Tibial nerve (tissue), 4 donors: Measurements from ENCODE around the gene ATP1B3. TPM values are rescaled to one million over a fixed set of nuclear protein-coding genes. Genes with fewer than 3 reads are reported as not detected.

Experiments used
- DNase-seq, 2 donors: peaks; one replicate each; pipeline ENCODE4 v3.0.0-alpha.2; 2019; ENCODE audit warnings: low spot score in 2 of 2
- H3K27ac ChIP-seq, 4 donors: fragments of 200-600 bp; sonication (generic) in 3 of 4; one replicate each; pipeline ENCODE4 v1.5.1; 2017 to 2019; ENCODE audit warnings: mild to moderate bottlenecking in 1 of 4
- H3K27me3 ChIP-seq, 2 donors: fragments of 200-600 bp; sonication (generic) in 1 of 2; one replicate each; pipeline versions ENCODE4 v1.5.1 to v1.6.0; 2017 to 2019
- H3K36me3 ChIP-seq, 3 donors: fragments of 200-600 bp; sonication (generic); one replicate each; pipeline ENCODE4 v1.5.1; 2018 to 2019
- H3K4me1 ChIP-seq, 4 donors: fragments of 200-600 bp; sonication (generic) in 3 of 4; one replicate each; pipeline ENCODE4 v1.5.1; 2017 to 2019
- H3K4me3 ChIP-seq, 4 donors: fragments of 200-600 bp; sonication (generic) in 3 of 4; one replicate each; pipeline ENCODE4 v1.5.1; 2017 to 2019; ENCODE audit warnings: mild to moderate bottlenecking in 1 of 4, moderate library complexity in 1 of 4
- H3K9me3 ChIP-seq, 4 donors: fragments of 200-600 bp; sonication (generic) in 3 of 4; one replicate each; pipeline ENCODE4 v1.5.1; 2017 to 2019
- CTCF ChIP-seq, 5 experiments: fragments of 200-600 bp in 3 of 5; fragments of 450-650 bp in 2 of 5; sonication (generic) in 3 of 5; IDR thresholded peaks; one replicate each; pipeline ENCODE4 v1.5.1; 2016 to 2019; ENCODE audit warnings: antibody characterized with exemption in 5 of 5, mild to moderate bottlenecking in 3 of 5, moderate library complexity in 2 of 5
- EP300 ChIP-seq, 2 donors: sonication (generic); formaldehyde crosslinking; IDR thresholded peaks; one replicate each; pipeline ENCODE4 v1.6.1; 2017; ENCODE audit warnings: antibody characterized with exemption in 2 of 2, mild to moderate bottlenecking in 1 of 2
- POLR2A ChIP-seq, 2 donors: fragments of 450-650 bp; IDR thresholded peaks; one replicate each; pipeline ENCODE4 v1.6.1; 2017; ENCODE audit warnings: antibody characterized with exemption in 2 of 2, mild to moderate bottlenecking in 2 of 2, moderate library complexity in 2 of 2
- WGBS, 2 donors: methylation state at CpG; one replicate each; pipeline ENCODE4 v1.1.5; 2018; 5-methylcytosine and 5-hydroxymethylcytosine counted together
- total RNA-seq, 4 donors: library from RNA; depleted of rRNA; stranded (reverse); fragments of >200 nt; gene quantifications; one replicate each; pipeline ENCODE4 v1.1.0, GENCODE V29; 2016

The ATP1B3 gene
- total RNA-seq, result 10 to 100 TPM; 73.3 to 98.0 (median 92.9) TPM

- H3K27me3 ChIP-seq, result no peaks in the 10 kb centered on the region
- peak within 1 kb of the TSS; percentile 97 to 100 (median 99) for H3K27ac ChIP-seq
- TF ChIP-seq POLR2A (IDR thresholded peaks at IDR 0.05) (peak; percentile 91 to 95), CTCF (IDR thresholded peaks at IDR 0.05) (peak in 2 of 5 experiments; percentile 5 to 39), EP300 (IDR thresholded peaks at IDR 0.05) (peak in 1 of 2 donors; percentile 85)
- peaks cover 0 to 31% (median 7%) of the 10 kb centered on the region in 4 donors for H3K4me1 ChIP-seq
- 0 to 2% methylated on average over 26 of the region's 69 CpGs for WGBS, 2 donors
- no peaks in the 10 kb centered on the region for H3K9me3 ChIP-seq
- DNase-seq, result peak in 1 of 2 donors; percentile 57
- no peaks in the 10 kb centered on the region for H3K36me3 ChIP-seq
- peak within 1 kb of the TSS; percentile 73 to 92 (median 87) for H3K4me3 ChIP-seq
These were observed at the start of gene ATP1B3 for GRCh38 chr3:141876381-141876890. Gene ATP1B3, plus strand, starts transcription at chr3:141876643. Its CDS starts 159 bp downstream, at chr3:141876802.

- Histone ChIP-seq H3K4me1 (peaks cover 0 to 5% (median 0%) of the 10 kb centered on the region in 4 donors), H3K9me3 (no peaks in the 10 kb centered on the region), H3K36me3 (no peaks in the 10 kb centered on the region), H3K4me3 (no peak overlapping the region), H3K27me3 (no peaks in the 10 kb centered on the region), H3K27ac (no peak overlapping the region)
- no peak for DNase-seq
- TF ChIP-seq CTCF (IDR thresholded peaks at IDR 0.05) (no peak), EP300 (IDR thresholded peaks at IDR 0.05) (no peak), POLR2A (IDR thresholded peaks at IDR 0.05) (no peak)
These were observed 48.0 kb upstream of the ATP1B3 start for GRCh38 chr3:141828487-141828886.

DNA sequence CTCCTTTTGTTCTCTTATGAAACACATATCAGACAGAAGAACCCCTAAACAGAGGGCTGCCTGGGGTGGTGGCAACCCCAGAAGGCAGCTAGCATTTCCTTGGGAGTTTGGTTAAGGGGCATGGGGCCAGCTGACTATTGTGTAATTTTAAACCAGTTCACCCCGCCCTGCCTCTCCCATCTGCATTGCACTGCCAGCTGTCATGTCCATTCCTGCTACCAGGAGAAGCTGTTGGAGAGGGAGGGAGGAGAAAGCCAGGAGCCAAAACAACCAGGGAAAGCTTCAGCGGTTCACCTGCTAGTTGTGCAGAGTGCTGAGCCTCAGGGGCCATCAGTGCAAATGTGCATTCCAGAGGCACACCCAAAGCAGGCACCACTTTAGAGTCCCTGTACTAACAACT is 47.6 kb upstream of the ATP1B3 start:
- Histone ChIP-seq H3K27me3 (no peaks in the 10 kb centered on the region), H3K4me3 (no peak overlapping the region), H3K9me3 (no peaks in the 10 kb centered on the region), H3K4me1 (peaks cover 0 to 5% (median 0%) of the 10 kb centered on the region in 4 donors), H3K27ac (no peak overlapping the region), H3K36me3 (no peaks in the 10 kb centered on the region)
- peak in 1 of 2 donors; percentile 36 for DNase-seq
- 15 to 38% methylated on average over 2 of the region's 2 CpGs for WGBS, 2 donors
- TF ChIP-seq CTCF (IDR thresholded peaks at IDR 0.05) (no peak), POLR2A (IDR thresholded peaks at IDR 0.05) (no peak), EP300 (IDR thresholded peaks at IDR 0.05) (no peak)

DNA sequence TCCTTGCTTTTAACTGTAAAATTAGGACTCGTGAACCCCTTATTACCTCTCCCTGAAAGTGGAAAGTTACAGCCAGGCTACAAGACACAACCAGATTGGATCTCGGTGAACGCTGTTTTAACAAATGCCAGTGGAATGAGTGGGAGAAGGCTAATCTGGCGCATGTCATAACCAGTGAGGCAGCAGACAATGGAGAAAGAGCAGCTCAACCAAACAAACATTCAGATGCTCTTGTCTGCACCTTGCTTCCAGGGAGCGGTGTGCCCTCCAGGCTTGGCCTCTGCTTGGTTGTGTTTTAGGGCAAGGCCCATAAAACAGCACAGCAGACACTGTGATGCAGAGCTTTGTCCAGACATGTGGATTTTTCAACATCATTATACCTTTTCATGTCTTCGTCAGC is 45.9 kb upstream of the ATP1B3 start:
- Histone ChIP-seq H3K36me3 (no peaks in the 10 kb centered on the region), H3K27ac (no peak overlapping the region), H3K4me1 (peaks cover 0 to 5% (median 0%) of the 10 kb centered on the region in 4 donors), H3K4me3 (no peak overlapping the region), H3K27me3 (no peaks in the 10 kb centered on the region), H3K9me3 (no peaks in the 10 kb centered on the region)
- no peak for DNase-seq
- TF ChIP-seq CTCF (IDR thresholded peaks at IDR 0.05) (no peak), EP300 (IDR thresholded peaks at IDR 0.05) (no peak), POLR2A (IDR thresholded peaks at IDR 0.05) (no peak)
- WGBS, 2 donors, result 78 to 79% methylated on average over 6 of the region's 6 CpGs

- TF ChIP-seq CTCF (IDR thresholded peaks at IDR 0.05), result no peak
- no peak for TF ChIP-seq POLR2A (IDR thresholded peaks at IDR 0.05)
- TF ChIP-seq EP300 (IDR thresholded peaks at IDR 0.05), result no peak
- H3K4me3 ChIP-seq, result no peak overlapping the region
- WGBS, 2 donors, result 90 to 97% methylated on average over 3 of the region's 3 CpGs
- no peaks in the 10 kb centered on the region for H3K4me1 ChIP-seq
- H3K36me3 ChIP-seq, result no peaks in the 10 kb centered on the region
- no peaks in the 10 kb centered on the region for H3K27me3 ChIP-seq
- no peak for DNase-seq
- H3K9me3 ChIP-seq, result no peaks in the 10 kb centered on the region
- no peak overlapping the region for H3K27ac ChIP-seq
These were observed 42.2 kb upstream of the ATP1B3 start for GRCh38 chr3:141834292-141834691.
